NCI-H2196 treated with DMSO at 0.1 percent for 48 hours (cell line): ENCODE measurements around the gene WDR33.
"Not testable (repeated sequence)": the region's sequence is repeated elsewhere in the genome, so short reads cannot be mapped to it uniquely, and the experiment has no call there.

Experiments used
- DNase-seq: peaks from one replicate; lab custom pipeline; 2025; ENCODE audit not compliant: unreplicated experiment; lab: John Stamatoyannopoulos, UW

Gene WDR33

DNA sequence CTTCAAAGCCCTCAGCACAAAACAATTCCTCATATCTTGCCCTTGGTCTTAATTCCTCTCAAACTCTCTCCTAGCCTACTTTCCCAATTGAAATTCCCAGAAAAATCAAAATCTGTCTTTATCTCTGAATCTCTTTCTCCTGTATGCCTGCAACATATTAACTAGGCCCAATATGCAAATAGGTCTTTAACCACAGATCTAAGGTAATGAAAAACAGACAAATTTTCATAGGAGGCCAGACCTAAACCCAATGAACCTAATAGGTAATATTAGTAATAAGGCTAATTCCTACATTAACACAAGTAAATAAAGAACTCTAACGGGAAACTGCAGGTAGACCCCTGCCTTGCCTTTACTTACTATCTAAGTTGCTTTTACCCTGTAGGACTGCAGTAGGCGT is 41.4 kb downstream of the WDR33 start:
- DNase-seq: no peak

DNA sequence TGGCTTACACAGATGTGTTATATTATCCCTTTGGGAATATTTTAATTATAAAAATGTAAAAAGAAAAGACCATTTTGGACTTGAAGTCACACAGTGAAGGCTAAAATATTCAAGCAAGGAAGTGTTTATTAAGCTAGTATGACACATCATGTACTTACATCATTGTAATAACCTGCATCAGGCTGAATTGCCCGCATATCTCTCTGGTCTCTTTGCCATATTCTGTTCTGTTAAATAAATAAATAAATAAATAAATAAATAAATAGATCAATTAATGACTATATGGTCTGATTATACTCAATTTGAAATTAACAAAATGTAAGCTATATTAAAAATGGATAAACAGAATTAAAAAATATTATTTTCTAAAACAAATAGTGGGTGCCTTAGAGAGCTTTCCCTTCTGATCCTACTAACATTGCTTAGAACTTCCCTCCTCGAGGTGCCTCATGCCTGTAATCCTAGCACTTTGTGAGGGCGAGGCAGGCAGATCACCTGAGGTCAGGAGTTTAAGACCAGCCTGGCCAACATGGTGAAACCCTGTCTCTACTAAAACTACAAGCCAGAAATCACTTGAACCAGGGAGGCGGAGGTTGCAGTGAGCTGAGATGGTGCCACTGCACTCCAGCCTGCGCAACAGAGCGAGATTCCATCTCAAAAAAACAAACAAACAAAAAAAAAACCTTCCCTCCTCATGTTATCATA is 42.0 kb downstream of the WDR33 start:
- DNase-seq: no peak

DNA sequence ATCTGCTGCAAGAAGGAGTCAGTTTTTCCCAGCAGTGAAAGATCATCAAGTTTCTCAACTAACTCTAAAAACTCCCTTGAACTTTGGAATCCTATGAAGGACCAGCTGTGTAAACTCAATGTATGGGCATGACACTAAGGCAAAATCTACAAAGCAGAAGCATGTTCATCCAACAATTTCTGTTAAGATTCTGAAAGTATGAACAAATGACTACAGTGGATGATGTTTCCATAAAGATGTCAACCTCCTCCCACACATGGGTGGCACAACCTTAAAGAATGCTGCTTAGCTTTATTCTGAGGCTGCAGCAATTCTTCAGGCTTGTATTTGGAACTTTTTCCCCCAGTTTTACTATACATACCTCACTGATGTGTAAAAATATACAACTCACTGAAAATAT is 47.2 kb downstream of the WDR33 start:
- no peak for DNase-seq

DNA sequence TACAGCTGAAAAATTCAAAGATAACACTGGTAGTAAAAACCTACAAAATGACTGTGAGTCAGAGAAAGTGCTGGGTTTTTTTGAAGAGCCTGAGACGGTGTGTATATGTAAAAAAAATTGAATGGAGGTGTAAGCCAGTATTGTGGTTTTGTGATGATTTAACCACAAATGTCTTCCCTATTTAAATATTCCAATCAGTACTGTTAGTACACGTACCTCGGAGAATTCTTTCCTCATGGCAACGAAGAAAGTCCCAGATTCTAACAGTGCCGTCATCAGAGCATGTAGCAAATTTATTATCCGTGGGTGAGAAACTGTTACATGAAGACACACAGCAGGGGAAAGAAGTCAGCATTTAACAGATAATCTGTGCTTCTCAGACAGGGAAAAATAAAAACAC is 48.1 kb downstream of the WDR33 start:
- DNase-seq: no peak

DNA sequence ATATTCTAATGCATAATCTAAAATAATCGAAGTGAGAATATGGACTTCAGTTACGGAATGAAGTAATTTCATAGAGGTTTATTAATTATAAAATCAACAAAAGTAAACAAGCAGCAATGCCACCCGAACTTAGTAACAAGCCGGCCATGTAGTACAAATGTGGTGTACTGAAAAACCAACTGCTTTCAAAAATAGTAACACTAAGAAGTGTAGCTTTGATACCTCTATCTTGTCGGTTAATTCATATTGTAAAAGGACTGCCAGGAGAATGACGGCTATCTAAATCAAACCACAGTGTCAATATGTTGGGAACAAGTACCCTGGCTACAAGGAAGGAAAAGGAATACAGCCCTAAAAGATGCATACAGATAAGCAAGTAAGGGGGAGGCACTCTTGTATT is 48.5 kb downstream of the WDR33 start:
- DNase-seq: no peak

DNA sequence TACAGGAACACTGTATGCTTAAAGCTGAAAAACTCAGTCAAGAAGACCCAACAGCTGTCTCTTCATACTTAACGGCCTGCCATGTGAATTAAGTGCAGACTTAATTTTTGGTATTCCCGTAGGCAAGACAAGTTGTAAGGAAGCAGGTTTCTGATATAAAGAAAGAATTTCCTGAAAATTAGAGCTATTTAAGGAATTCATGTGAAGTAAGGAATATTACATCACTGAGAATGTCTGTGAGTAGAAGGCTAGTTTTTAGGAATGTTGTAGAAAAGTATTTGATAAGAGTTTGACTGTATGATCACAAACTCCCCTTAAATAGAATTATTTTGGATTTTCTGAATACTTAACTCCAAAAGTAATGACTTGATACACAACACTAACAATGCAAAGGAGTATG is 51.0 kb downstream of the WDR33 start:
- DNase-seq: no peak

DNA sequence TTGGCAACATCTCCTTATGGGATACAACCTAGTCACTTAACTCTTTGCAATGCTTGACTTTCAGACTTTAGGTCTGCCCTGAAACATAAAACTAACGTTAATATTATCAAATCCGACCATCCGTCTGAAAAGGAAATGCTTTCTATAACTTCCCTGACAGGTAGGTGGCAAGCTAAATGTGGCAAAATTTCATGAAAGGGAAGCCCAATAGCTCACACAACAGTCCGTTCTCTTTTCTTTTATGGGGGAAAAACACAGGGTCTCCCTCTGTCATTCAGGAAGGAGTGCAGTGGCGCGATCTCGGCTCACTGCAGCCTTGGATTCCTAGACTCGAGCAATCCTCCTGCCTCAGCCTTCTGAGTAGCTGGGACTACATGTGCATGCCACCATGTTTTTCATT is 56.8 kb downstream of the WDR33 start:
- no peak for DNase-seq

DNA sequence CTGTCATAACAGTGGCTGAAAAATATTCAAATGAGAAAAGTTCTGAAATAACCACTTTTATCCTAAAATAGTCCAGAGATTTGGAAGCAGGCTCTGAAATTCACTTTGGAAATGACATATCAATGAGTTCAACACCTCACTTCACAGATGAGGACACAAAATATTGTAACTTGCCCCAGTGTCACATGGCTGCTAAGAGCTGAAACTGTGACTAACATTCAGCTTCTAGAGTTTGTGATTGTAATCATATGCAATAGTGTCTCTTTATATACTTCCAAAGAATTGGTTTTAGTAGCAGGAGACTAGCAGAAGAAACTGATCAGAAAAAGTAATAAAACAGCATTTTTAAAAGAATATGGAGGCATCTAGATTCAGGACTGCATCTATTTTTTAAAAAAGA is 57.6 kb downstream of the WDR33 start:
- no peak for DNase-seq

DNA sequence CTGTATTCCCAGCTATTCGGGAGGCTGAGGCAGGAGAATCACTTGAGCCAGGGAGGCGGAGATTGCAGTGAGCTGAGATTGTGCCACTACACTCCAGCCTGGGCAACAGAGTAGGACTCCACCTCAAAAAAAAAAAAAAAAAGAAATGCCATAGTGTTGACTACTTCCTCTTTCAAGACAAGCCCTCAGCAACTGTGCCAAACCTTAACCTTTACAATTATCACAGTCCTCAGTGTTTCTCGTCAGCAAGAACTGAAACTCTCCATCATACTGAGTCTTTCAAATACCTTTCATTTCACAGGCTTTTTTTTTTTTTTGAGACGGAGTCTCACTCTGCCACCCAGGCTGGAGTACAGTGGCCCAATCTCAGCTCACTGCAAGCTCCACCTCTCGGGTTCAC is 61.4 kb downstream of the WDR33 start:
- DNase-seq: not testable (repeated sequence)

DNA sequence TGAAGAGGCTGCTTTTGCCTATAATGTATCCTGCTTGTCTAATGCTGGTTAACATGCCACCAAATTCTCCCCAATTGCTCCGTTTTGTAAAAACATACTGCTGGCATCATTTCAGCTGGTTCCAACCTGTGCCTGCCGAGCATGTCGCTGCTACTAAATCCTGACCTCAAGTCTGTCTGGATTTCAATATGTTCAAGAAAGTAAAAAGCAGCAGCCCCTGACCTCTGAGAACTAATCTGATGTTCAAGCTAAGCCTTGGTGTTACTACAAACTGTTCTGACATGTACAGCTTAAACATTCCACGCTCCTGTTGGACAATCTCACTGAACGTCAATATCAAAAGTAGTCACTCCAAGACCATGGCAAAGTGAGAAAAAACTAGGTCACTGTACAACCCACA is 63.4 kb downstream of the WDR33 start:
- DNase-seq: no peak

DNA sequence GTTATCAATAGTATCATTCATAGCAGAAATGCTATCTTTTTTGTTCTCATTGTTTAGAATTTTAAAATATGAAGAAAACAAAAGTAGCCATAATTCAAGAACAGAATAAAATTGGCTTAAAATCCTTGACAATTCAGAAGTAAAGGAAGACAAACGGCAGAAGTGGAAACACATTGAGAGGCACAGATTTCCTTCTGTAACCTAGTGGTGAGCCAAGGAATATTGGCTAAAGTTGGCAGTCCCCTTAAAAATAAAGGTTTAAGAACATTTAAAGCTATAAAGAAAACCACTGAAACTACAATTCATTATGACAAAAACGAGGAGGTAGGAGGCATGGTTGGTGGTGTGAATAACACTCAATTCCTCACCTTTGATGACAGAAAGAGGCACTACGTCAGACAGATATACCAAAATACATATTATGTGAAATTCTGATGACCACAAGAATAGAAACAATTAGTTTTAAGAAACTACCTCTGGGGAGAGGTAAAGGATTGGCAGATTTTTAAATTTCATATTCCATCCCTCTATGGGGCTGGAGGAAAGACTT is 67.4 kb downstream of the WDR33 start:
- DNase-seq: no peak

DNA sequence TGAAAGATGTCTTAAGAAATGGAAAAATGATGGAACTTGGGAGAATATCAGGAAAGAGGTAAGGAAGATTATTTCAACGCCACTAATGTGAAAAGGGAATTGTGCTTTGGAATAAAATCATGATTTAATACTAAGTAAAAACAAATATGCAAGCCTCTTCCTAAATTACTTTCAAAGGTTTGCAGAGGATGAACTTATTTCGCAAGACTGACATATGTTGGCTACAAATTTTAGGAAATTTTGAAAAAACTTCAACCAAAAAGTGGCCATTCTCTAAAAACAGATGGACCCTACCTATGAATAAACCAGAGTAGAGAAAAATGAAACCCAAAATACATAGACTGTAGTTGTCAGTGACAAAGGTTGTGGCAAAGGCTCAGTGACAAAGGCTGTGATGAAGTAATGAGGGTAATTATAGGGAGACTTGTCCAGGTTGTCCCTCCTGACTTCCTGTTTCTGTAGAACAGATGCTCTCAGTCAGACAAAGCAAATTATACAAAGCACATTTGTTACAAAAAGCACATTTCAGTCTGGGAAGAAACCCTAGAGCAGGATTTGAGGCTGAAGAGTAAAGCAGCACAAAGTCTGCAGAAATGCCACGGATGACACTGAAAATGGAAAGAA is 70.2 kb downstream of the WDR33 start:
- no peak for DNase-seq

DNA sequence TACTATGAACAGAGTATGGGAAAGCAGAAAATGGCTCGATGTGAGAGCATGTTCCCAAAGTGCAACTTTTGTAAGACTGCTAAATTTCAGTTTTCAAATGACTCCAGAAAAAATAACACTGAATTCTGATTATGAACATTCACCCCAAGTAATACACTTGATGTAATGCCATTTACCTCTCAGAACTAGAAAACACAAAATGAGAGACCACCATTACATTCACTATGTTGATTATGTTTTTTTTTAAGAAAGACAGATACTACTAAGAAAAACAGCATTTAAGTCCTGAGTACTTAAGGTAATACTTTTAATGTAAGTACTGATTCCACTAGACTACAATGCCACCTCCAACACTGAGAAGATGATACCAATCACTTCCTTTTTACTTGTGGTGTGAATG is 71.2 kb downstream of the WDR33 start:
- no peak for DNase-seq

DNA sequence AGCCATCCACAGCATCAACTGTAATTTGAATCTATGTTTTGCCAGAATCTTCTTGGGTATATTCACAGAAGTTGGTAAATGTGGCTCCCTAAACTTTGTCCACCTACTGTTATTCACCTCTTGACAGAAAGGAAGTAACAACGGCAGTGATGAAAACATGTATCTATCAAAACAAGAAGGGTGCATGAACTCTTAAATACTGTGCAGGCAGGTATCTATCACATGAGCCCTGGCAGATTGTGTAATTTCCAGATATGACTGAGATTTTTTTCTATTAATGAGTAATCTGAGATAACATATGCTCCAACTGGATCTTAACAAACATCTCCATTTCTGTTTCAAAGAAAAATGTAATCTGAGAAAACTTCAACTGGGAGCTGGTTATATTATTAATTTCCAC is 73.1 kb downstream of the WDR33 start:
- DNase-seq: no peak

DNA sequence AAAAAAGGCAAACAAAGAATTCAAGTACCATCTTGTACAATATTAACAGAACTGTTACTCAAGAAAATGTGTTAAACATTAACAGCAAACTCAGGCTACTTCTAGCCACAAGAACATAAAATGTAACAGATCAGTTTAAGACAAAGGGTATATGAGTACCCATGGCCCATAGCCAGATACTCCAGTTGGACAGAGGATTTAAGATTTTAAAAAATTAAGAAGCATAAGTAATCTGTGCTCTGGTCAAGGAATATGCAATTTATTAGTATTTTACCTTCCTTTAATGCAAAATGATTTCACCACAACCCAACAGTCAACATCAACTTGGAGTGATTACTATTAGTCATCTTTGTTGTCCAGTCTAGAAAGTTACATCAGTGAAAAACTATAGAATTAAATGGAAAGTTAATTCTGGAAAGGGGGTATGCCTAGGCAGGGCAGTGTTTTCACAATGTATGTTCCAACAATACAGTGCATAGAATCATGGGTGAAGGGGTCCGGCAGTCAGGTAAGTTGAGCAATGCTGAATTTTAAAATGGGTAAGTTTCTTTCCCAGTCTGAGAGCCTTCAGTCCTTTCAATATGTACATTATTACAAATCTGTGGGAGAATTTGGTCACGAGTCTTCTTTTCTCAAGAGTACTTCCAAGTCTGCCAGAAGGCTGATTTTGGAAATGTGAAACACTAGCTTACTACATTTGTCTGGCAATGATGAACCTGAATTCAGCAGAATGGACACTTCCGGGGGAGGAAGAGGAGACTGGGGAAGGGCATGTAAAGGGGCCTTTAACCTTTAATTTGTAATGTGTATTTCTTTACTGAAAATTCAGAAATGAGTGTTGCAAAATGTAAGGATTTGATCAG is 75.2 kb downstream of the WDR33 start:
- no peak for DNase-seq

DNA sequence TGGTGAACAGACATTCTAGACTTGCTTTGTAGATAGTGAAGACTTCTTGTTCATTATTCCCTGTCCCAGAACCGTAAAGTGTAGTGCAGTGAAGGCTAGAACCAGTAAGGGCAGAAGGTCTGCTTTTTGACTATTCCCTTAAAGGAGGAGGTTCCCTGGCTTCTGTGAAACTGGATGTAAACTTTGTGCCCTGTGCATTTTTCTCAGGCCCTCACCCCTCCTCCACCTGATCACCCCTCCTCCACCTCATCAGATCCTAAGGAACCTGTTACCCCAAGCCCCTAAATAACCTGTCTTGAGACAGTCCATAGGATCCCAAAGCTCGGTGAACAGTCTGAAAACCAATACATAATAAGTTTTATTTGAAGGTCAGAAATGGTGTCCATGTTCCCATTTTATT is 75.9 kb downstream of the WDR33 start:
- DNase-seq: no peak

DNA sequence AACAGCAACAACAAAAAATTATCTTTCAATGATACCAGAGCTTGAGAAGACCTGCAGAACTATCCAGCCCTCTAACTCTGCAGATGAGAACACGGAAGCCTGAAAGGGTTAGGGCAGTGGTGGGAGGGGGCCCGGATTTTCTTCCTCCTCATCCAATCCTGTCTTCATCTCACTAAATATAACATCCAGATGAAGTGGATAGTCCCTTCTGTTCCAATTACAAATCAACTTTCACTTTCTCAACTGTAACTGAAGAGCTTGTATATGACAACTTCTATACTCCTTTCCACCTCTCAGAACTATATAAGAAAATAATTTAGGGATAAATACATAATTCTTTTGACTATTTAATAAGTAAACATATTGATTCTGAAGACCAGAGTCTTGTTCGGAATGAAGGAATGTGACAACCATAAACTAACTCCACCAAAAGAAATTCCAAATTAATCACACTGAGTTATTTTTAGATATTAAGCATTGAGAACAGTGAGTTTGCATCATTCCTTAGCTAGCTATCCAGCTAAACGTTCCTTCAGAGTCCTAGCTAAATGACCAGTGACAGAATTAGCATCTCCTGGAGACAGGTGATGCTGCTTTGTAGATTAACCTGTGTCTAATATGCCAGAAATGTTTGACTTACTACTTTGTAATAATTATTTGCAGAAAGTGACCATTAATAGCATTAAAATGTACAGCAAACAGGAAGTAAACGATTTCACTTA is 77.0 kb downstream of the WDR33 start:
- DNase-seq: no peak

DNA sequence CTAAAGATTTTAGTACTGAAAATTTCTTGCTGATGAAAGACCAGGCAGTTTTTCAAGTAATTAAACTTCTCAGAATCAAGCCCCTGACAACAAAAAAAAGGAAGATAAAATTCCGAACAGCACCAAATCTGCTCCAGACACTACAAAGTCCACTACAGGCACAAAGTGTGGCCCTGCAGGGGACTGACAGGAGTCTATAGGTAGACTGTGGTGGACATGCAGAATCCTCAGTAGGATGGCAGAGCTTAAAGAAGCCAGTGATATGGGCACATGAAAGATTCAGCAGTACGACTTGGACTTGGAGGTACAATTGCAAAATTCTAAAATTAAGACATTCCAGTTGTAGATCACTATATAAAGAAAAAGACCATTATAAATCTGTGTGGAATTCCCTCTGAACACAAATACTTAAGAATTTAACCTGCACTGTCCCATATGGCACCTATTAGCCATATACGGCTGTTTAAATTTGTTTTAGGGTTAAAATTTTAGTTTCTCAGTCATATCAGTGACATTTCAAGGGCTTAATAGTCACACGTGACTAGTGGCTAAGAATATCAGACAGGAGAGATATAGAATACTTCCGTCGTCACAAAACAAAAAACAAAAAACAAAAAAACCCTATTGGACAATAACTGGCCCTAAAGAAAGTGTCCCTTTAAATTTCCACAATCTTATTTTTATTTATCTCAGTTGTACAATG is 77.7 kb downstream of the WDR33 start:
- no peak for DNase-seq

DNA sequence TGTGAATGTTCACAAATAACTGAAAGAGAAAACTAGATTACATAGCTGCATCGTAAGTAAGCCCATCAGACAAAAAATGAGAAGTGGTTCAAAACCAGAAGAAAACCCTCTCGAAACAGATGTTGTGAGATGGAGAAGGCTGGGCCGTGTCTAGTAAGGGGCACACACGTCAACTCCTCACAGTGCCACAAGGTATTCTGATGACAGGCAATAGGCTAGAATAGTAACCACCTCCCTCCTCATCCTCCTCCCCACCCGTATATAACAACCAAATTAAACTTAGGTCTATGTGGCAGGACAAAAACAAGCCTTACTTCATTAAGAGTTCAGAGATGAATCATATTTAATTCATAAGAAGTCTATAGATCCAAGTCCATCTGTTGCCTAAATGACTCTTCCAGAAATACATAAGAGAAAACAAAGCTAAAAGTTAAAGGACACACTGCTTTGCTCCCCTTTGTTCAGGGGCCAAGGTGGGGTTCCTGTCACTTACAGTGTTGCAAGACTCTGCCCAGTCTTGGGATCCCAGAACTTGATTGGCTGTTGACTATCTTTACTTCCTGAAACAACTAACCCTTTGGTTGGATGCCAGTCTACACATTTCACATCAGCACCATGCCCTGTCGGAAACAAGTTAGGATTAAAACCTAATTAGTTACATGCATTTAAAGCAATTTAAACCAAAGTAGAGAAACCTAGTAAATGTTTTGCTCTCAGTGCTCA is 84.7 kb downstream of the WDR33 start:
- no peak for DNase-seq

DNA sequence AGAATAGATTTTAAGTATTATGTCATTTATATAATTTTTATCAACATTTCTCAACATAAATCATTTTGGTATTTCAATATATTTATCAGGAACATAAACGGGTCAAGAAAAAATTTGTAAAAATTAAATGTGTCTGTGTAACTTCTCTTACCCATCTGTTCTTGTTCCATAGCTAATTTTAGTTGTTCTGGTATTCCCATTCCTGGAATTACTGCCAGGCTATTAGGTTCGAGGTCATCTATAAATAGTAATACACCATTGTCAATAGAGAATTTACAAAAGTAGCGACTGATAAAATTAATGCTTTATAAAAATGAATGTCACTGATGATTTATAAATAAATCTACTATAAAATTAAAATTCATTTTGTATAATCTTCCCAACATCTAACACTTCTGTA is 88.2 kb downstream of the WDR33 start:
- no peak for DNase-seq
